GM12873 (cell line): Measurements from ENCODE around the gene RNF135.

Experiments used
- TF ChIP-seq, protein P1 (sequence below): IDR thresholded peaks from 2 replicates; pipeline ENCODE4 v1.5.1; 2012; ENCODE audit warnings: low read depth, mild to moderate bottlenecking, moderate library complexity, low read length, control low read depth; ENCODE audit not compliant: insufficient read depth; ENCODE audit errors: missing control alignments

The RNF135 gene

DNA sequence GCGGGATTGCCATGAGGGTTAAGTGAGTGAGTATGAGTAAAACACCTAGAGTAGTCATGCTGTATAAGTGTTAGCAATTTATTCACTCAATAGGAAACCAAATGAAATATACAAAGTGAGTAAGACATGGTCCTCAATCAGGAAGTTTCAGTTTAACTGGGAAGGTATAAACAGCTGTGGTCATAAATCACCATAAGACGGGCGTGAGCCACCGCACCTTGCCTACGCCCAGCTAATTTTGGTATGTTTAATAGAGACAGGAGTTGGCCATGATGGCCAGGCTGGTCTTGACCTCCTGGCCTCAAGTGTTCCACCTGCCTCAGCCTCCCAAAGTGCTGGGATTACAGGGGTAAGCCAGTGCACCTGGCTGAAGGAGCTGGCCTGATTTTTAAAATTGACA lies 27.0 kb downstream of the RNF135 start:
- TF ChIP-seq, protein P1, sequence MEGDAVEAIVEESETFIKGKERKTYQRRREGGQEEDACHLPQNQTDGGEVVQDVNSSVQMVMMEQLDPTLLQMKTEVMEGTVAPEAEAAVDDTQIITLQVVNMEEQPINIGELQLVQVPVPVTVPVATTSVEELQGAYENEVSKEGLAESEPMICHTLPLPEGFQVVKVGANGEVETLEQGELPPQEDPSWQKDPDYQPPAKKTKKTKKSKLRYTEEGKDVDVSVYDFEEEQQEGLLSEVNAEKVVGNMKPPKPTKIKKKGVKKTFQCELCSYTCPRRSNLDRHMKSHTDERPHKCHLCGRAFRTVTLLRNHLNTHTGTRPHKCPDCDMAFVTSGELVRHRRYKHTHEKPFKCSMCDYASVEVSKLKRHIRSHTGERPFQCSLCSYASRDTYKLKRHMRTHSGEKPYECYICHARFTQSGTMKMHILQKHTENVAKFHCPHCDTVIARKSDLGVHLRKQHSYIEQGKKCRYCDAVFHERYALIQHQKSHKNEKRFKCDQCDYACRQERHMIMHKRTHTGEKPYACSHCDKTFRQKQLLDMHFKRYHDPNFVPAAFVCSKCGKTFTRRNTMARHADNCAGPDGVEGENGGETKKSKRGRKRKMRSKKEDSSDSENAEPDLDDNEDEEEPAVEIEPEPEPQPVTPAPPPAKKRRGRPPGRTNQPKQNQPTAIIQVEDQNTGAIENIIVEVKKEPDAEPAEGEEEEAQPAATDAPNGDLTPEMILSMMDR, result no peak

DNA sequence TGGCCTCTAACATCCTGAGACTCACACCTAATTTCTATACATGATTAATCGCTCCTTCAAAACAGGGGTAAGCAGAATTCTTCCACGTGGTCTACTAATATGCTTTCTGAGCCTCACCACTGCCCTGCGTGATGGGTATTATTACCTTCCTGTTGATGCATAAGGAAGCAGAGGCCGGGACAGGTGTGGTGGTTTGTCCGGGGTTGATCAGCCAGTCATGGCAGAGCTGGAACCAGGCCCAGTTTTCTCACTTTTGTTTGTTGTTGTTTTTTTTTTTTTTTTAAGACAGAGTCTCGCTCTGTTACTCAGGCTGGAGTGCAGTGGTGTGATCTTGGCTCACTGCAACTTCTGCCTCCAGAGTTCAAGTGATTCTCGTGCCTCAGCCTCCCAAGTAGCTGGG lies 31.2 kb downstream of the RNF135 start:
- TF ChIP-seq, protein P1, result no peak

DNA sequence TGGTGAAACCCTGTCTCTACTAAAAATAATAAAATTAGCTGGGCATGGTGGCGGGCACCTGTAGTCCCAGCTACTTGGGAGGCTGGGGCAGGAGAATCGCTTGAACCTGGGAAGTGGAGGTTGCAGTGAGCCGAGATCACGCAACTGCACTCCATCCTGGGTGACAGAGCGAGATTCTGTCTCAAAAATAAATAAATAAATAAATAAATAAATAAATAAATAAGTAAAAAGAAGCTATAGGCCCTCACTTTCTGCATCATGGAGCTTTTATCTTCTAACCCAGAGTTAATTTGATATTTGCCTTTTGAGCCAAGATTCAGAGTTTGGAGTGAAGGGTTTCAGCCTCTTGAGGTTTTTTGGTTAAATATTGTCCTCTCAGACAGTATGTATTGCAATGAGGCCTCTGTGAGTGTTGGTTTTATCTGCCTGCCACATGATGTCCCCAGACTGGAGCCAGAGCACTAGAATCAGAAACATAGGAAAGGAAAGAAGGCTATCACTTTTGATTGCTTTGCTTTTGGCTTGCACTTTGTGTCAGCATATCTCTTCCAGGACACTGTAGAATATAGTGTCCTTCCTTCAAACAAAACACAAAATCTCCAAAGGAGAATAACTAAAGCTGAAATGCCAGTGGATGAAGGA lies 32.5 kb downstream of the RNF135 start:
- TF ChIP-seq, protein P1, result no peak

DNA sequence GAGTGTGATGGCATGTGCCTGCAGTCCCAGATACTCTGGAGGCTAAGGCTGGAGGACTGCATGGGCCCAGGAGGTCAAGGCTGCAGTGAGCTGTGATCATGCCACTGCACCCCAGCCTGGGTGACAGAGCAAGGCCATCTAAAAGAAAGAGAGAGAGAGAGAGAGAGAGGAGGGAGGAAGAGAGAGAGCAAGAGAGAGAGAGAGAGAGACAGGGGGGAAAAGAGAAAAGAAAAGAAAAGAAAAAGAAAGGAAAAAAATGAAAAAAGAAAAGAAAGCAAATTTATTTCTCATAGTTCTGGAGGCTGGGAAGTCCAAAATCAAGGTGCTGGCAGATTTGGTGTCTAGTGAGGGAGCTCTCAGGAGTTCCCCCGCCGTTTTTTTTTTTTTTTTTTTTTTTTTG lies 33.3 kb downstream of the RNF135 start:
- TF ChIP-seq, protein P1, result no peak

DNA sequence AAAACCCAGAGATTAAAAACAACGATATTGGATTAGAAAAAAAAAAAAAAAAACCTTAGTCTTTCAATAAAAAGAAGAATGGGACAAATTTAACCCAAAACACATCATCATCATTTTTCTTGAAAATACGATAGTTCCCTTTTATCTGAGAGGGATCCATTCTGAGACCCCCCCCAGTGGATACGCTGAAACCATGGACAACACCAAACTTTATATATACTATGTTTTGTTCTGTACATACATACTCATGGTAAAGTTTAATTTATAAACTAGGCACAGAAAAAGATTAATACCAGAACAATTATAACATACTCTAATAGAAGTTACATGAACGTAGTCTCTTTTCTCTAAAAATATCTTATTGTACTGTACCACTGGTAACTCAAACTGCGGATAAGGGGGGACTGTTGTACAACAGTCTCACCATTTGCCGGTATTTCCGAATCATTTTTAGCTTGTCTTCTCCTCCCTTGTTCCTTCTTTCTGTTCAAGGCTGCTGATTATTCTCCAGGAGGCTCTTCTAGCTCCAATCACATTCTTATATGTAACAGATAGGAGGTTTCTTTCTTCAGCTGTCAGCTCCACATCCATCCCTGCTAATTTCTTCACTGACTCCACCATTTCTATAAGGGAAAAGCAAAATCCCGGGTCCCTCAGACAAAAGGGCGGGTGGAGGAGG lies 37.0 kb downstream of the RNF135 start:
- TF ChIP-seq, protein P1, result no peak

DNA sequence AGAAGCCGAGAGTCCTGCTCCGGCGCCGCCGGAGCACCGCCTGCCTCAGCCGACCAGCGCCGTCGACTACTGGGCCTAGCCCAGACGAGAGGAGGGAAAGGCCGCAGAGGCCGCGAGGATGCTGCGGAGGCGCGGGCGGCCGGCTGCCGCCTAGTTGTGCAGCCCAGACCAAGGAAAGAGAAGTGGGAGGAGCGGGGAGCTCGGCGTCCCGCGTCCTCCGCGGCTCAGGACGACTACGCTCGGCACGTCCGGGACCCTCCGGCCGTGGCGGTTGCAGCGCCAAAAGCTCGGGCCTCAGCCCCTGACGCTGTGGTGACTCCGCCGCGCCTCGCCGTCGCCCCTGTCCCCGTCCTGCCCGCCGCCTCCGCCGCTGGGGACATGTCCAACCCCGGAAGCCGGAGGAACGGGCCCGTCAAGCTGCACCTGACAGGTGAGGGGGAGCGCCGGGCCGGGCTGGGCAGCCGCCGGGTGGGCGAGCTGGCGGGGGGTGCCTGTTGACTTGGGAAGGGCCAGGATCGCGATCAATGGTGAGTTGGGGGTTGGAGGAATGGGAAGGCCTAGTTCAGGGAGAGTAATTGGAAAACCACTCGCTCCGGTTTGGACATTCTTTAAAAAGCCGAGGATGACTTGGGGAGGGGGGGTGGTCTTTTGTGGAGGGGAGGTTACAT lies 37.7 kb downstream of the RNF135 start:
- TF ChIP-seq, protein P1, result no peak

DNA sequence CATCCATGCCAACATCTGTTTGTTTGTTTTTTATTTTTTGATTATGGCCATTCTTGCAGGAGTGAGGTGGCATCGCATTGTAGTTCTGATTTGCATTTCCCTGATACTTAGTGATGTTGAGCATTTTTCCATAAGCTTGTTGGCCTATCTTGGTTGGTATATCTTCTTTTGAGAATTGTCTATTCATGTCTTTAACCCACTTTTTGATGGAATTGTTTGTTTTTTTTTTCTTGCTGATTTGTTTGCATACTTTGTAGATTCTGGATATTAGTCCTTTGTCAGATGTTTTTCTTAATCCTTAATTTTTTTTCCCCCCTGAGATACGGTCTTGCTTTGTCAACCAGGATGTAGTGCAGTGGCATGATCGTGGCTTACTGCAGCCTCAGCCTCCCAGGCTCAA lies 43.0 kb downstream of the RNF135 start:
- TF ChIP-seq, protein P1, result no peak
